WERI-Rb-1 (cell line): ENCODE data around the gene TOMM7.
"Not testable (repeated sequence)": the region's sequence is repeated elsewhere in the genome, so short reads cannot be mapped to it uniquely, and the experiment has no call there.

Experiments used
- DNase-seq: peaks from one replicate; pipeline ENCODE4 v3.0.0-alpha.2; 2020
- H3K27ac ChIP-seq: fragments of 250-450 bp; sonication (Bioruptor Pico); 2 replicates; pipeline ENCODE4 v1.5.1; 2020; ENCODE audit warnings: mild to moderate bottlenecking, moderate library complexity
- H3K27me3 ChIP-seq: fragments of 250-450 bp; sonication (Bioruptor Pico); 2 replicates; pipeline ENCODE4 v1.5.1; 2021; ENCODE audit warnings: mild to moderate bottlenecking, low read depth, moderate library complexity; ENCODE audit not compliant: insufficient read depth, severe bottlenecking
- H3K36me3 ChIP-seq: fragments of 250-450 bp; sonication (Bioruptor Pico); 2 replicates; pipeline ENCODE4 v1.5.1; 2020; ENCODE audit warnings: mild to moderate bottlenecking, moderate library complexity
- H3K4me3 ChIP-seq: 2 replicates; pipeline ENCODE4 v1.5.1; 2011; ENCODE audit warnings: low read depth, mild to moderate bottlenecking, control low read depth, low read length
- H3K9me3 ChIP-seq: fragments of 250-450 bp; sonication (Bioruptor Pico); 2 replicates; pipeline ENCODE4 v1.5.1; 2021; ENCODE audit warnings: mild to moderate bottlenecking, moderate library complexity; ENCODE audit not compliant: severe bottlenecking
- CTCF ChIP-seq: IDR thresholded peaks from 2 replicates; pipeline ENCODE4 v1.5.1; 2011; ENCODE audit warnings: low read depth, mild to moderate bottlenecking, control low read depth, inconsistent platforms, low read length

The TOMM7 gene

GRCh38 chr7:22843681-22844309 is 21.1 kb upstream of the TOMM7 start:
- Histone ChIP-seq H3K27ac (no peak overlapping the region), H3K4me3 (no peak overlapping the region), H3K36me3 (no peaks in the 10 kb centered on the region), H3K9me3 (no peaks in the 10 kb centered on the region), H3K27me3 (no peaks in the 10 kb centered on the region)
- TF ChIP-seq CTCF = no peak
- no peak for DNase-seq

- no peaks in the 10 kb centered on the region for H3K36me3 ChIP-seq
- no peak overlapping the region for H3K4me3 ChIP-seq
- no peak for DNase-seq
- no peak overlapping the region for H3K27ac ChIP-seq
- no peak for TF ChIP-seq CTCF
- H3K27me3 ChIP-seq = no peaks in the 10 kb centered on the region
- no peaks in the 10 kb centered on the region for H3K9me3 ChIP-seq
Observed at GRCh38 chr7:22842973-22843372, 20.3 kb upstream of the TOMM7 start.

- TF ChIP-seq CTCF = no peak
- Histone ChIP-seq H3K4me3 (no peak overlapping the region), H3K27me3 (no peaks in the 10 kb centered on the region), H3K36me3 (no peaks in the 10 kb centered on the region), H3K9me3 (no peaks in the 10 kb centered on the region), H3K27ac (peak overlapping the region; percentile 42)
- DNase-seq = no peak
Observed at GRCh38 chr7:22842383-22842941, 19.8 kb upstream of the TOMM7 start.

- peak; percentile 64 for DNase-seq
- H3K27me3 ChIP-seq = no peaks in the 10 kb centered on the region
- H3K4me3 ChIP-seq = no peak overlapping the region
- TF ChIP-seq CTCF = no peak
- no peaks in the 10 kb centered on the region for H3K9me3 ChIP-seq
- no peaks in the 10 kb centered on the region for H3K36me3 ChIP-seq
- peak overlapping the region; percentile 42 for H3K27ac ChIP-seq
Observed at GRCh38 chr7:22841954-22842353, 19.3 kb upstream of the TOMM7 start.

DNA sequence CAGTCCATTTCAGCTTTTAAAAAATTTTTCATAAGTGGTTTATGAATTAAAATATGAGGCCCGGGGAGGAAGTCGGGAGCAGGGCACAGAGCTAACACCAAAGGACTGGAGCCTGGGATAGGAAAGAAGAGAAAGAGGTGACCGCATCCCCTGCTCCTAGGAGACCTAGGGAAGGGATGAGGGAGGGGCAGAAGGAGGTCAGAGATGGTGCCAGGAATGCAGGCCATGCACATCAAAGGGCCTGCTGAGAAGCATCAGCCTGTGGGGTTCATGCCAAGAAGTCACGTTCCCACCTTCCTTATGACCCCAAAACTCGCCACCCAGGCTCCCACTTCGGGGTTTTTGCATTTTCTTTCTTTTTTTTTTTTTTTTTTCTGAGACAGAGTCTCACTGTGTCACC is 14.7 kb upstream of the TOMM7 start:
- H3K9me3 ChIP-seq = no peaks in the 10 kb centered on the region
- no peaks in the 10 kb centered on the region for H3K27me3 ChIP-seq
- no peak for TF ChIP-seq CTCF
- H3K36me3 ChIP-seq = no peaks in the 10 kb centered on the region
- H3K4me3 ChIP-seq = no peak overlapping the region
- DNase-seq = no peak
- H3K27ac ChIP-seq = no peak overlapping the region

DNA sequence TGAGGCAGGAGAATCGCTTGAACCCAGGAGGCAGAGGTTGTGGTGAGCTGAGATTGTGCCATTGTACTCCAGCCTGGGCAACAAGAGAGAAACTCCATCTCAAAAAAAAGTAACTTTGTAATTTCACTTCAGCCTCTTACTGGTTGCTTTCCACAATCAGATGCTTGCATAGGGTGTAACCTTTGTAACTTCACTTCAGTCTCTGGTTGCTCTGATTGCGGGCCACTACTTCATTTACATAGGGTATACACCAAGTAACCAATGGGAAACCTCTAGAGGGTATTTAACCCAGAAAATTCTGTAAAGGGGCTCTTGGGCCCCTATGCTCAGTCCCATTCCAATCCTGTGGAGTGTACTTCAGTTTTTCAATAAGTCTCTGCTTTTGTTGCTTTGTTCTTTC is 13.9 kb upstream of the TOMM7 start:
- not testable (repeated sequence) for H3K9me3 ChIP-seq, H3K27me3 ChIP-seq

More for the DNA sequence above, 13.9 kb upstream of the TOMM7 start:
- not testable (repeated sequence) for DNase-seq, H3K36me3 ChIP-seq, H3K4me3 ChIP-seq, H3K27ac ChIP-seq
